Measurements from ENCODE around the gene PARD3B.

- TF ChIP-seq CTCF (IDR thresholded peaks at IDR 0.05), result no peak
- no peak for TF ChIP-seq POLR2A (IDR thresholded peaks at IDR 0.05)
Measured at GRCh38 chr2:204989877-204990276, 444.6 kb downstream of the PARD3B start.
